Activated naive CD4-positive, alpha-beta T cell treated with anti-CD3 and anti-CD28 coated beads, Interleukin-2, amount 50 U/mL, for 24 hours (primary cell): ENCODE measurements around the gene SYNGR3.
"Not testable (repeated sequence)": the region's sequence is repeated elsewhere in the genome, so short reads cannot be mapped to it uniquely, and the experiment has no call there.

Source experiments
- H3K27ac Mint-ChIP-seq: one replicate; pipeline ENCODE4 v1.8.0; 2021; ENCODE audit warnings: mild to moderate bottlenecking, mixed read lengths
- H3K27me3 Mint-ChIP-seq: one replicate; pipeline ENCODE4 v1.8.0; 2021; ENCODE audit warnings: mixed read lengths
- H3K36me3 Mint-ChIP-seq: one replicate; pipeline ENCODE4 v1.8.0; 2021; ENCODE audit warnings: mixed read lengths
- H3K4me1 Mint-ChIP-seq: one replicate; pipeline ENCODE4 v1.8.0; 2021; ENCODE audit warnings: mixed read lengths
- H3K4me3 Mint-ChIP-seq: one replicate; pipeline ENCODE4 v1.8.0; 2021; ENCODE audit warnings: mild to moderate bottlenecking, mixed read lengths
- H3K9me3 Mint-ChIP-seq: one replicate; pipeline ENCODE4 v1.8.0; 2021; ENCODE audit warnings: mixed read lengths

SYNGR3 gene

DNA sequence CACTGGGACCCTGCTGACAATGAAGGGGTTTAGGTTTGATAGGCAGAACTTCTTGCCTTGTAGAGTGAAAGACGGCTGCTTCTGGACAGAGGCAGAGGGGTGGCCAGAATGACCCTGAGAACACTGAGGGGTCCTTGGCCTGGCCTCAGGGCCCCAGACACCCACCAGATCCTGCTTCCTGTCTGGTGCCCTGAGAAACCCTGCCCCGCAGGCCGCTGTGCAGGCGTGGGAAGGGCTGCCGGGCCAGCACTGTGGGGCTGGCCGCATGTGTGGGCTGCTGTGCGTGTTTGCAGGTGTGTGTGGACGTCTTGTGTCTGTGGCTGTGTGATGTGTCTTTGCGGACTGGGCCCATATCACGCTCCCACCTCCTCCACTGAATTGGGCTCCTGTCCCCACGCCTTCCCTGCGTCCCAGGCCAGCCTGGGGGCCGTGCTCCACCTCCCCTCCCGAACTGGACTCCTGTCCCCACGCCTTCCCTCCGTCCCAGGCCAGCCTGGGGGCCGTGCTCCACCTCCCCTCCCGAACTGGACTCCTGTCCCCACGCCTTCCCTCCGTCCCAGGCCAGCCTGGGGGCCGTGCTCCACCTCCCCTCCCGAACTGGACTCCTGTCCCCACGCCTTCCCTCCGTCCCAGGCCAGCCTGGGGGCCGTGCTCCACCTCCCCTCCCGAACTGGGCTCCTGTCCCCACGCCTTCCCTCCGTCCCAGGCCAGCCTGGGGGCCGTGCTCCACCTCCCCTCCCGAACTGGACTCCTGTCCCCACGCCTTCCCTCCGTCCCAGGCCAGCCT, 44.3 kb downstream of the SYNGR3 start:
- H3K4me1 Mint-ChIP-seq, H3K27ac Mint-ChIP-seq, H3K36me3 Mint-ChIP-seq, H3K4me3 Mint-ChIP-seq, H3K27me3 Mint-ChIP-seq, H3K9me3 Mint-ChIP-seq: not testable (repeated sequence)

- no peaks in the 10 kb centered on the region for H3K9me3 Mint-ChIP-seq
- no peaks in the 10 kb centered on the region for H3K27me3 Mint-ChIP-seq
- H3K36me3 Mint-ChIP-seq = no peaks in the 10 kb centered on the region
Observed at GRCh38 chr16:2034696-2035430, 45.1 kb downstream of the SYNGR3 start.

GRCh38 chr16:2035431-2036199, 45.8 kb downstream of the SYNGR3 start:
- Mint-ChIP-seq H3K27me3 (no peaks in the 10 kb centered on the region), H3K36me3 (no peaks in the 10 kb centered on the region), H3K9me3 (no peaks in the 10 kb centered on the region), H3K27ac (no peak overlapping the region), H3K4me3 (no peak overlapping the region), H3K4me1 (no peaks in the 10 kb centered on the region)

More at GRCh38 chr16:2034696-2035430, 45.1 kb downstream of the SYNGR3 start:
- Mint-ChIP-seq H3K4me3 (no peak overlapping the region), H3K4me1 (no peaks in the 10 kb centered on the region), H3K27ac (no peak overlapping the region)

DNA sequence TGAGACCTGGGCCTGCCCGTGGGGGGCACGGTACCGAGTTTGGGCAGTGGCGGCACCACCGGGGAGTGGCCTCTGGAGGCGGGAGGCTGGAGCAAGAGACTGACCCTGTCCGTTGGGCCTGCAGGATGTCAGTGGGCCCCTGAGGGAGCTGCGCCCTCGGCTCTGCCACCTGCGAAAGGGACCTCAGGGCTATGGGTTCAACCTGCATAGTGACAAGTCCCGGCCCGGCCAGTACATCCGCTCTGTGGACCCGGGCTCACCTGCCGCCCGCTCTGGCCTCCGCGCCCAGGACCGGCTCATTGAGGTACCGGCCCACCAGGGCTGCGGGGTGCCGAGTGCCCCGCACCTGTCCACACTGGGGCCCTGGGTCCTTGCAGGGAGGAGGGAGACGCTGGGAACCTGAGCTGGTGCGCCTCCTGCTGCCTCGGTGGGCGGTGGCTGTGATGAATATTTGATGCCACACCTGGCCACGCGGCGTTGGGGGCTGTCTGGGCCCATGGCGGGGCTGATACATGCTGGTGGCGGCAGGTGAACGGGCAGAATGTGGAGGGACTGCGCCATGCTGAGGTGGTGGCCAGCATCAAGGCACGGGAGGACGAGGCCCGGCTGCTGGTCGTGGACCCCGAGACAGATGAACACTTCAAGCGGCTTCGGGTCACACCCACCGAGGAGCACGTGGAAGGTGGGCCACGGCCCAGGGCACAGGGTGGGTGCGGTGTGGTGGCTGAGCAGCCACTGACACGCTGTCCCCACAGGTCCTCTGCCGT, 46.6 kb downstream of the SYNGR3 start:
- Mint-ChIP-seq H3K36me3 (no peaks in the 10 kb centered on the region), H3K27me3 (no peaks in the 10 kb centered on the region), H3K4me3 (no peak overlapping the region), H3K4me1 (no peaks in the 10 kb centered on the region), H3K27ac (no peak overlapping the region), H3K9me3 (no peaks in the 10 kb centered on the region)

- Mint-ChIP-seq H3K36me3 (no peaks in the 10 kb centered on the region), H3K4me3 (no peak overlapping the region), H3K9me3 (no peaks in the 10 kb centered on the region), H3K4me1 (no peaks in the 10 kb centered on the region), H3K27ac (no peak overlapping the region), H3K27me3 (no peaks in the 10 kb centered on the region)
Observed at GRCh38 chr16:2037115-2037514, 47.3 kb downstream of the SYNGR3 start.

DNA sequence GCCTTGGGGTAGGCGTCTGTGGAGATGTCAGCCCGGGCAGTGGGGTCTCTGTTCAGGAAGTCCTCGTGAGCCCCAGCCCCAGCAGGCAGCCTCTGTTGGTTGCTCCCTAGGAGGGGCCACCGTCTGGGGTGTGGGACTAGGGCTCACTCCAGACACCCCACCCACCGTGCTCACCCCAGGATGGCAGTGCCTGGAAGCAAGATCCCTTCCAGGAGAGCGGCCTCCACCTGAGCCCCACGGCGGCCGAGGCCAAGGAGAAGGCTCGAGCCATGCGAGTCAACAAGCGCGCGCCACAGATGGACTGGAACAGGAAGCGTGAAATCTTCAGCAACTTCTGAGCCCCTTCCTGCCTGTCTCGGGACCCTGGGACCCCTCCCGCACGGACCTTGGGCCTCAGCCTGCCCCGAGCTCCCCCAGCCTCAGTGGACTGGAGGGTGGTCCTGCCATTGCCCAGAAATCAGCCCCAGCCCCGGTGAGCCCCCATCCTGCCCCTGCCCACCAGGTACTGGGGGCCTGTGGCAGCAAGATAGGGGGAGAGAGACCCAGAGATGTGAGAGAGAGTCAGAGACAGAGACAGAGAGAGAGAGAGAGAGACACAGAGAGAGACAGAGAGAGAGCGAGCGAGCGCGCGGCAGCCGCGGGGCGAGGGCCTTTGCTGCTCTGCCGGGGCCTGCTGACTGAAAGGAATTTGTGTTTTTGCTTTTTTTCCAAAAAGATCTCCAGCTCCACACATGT, 48.0 kb downstream of the SYNGR3 start:
- H3K27ac Mint-ChIP-seq = no peak overlapping the region
- no peaks in the 10 kb centered on the region for H3K27me3 Mint-ChIP-seq
- no peaks in the 10 kb centered on the region for H3K9me3 Mint-ChIP-seq
- no peaks in the 10 kb centered on the region for H3K4me1 Mint-ChIP-seq
- no peak overlapping the region for H3K4me3 Mint-ChIP-seq
- no peaks in the 10 kb centered on the region for H3K36me3 Mint-ChIP-seq

DNA sequence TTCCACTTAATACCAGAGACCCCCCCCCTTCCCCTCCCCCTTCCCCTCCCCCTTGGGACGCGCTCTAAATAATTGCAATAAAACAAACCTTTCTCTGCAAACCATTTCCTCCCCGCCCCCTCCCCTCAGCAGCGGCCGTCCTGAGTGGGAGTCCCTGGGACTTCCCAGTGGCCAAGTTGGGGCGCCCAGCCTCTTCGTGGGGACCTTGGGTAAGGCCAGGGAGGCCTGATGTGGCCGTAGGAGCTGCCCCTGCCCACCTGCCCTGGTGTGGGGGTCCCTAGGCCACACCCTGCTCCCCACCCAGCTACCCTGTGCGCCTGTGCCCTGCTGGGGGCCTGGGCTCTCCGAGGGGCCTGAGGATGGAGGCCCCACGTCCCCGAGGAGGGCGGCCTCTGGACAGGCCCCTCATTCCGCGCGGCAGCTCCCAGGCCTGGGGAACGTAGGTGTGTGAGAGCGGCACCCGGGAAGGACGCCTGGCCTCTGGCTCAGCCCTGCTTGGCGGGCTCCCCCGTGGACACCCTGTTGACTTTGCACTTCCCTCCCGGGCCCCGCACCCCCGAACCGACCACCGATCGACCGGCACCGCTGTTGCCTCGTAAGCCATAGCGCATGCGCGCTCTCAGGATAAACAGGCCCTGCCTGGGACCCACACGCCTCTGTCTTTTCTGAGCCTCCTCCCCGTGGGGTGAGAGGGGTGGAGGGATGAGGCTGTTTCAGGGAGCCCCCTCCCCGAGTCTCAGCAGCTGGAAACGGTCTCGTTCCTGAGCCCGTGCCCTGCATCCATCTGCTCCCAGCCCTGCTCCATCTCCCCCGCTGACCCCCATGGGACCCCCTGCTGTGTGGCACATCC, 48.8 kb downstream of the SYNGR3 start:
- Mint-ChIP-seq H3K36me3 (no peaks in the 10 kb centered on the region), H3K4me1 (no peaks in the 10 kb centered on the region), H3K9me3 (no peaks in the 10 kb centered on the region), H3K27ac (no peak overlapping the region), H3K27me3 (no peaks in the 10 kb centered on the region), H3K4me3 (no peak overlapping the region)

DNA sequence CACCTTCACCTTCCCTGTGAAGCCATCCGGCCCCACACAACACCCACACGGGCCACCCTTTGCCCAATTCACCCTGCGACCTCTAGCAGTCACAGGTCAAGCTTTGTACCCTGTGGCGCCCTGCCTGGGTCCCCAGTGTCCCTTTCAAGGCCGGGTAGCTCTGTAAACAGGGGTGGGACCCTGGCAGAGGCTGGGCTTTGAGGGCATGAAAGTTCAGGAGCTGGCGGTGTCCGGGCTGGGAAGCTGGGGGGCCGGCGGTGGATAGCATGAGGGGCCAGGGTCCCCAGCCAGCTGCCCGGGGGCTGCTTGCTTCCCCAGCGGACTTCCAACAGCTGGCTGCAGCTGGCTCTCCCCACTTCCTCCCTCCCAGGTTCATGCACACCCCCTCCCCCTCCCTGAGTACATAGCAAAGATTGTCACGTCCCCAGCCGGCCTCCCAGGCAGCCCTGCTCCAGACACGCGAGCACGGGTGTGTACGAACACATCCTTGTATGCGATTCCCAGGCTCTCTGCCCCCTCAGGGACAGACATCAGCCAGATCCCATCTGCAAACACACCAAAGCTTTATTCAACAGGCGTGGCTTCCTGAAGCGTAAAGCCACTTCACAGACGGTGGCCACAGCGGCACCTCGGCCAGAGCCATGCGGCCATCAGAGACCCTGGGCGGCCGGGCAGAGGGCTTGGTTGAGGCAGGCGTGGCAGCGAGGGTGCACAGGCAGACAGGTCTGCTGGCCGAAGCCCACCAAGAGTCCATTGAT, 49.7 kb downstream of the SYNGR3 start:
- no peaks in the 10 kb centered on the region for H3K9me3 Mint-ChIP-seq
- no peaks in the 10 kb centered on the region for H3K4me1 Mint-ChIP-seq
- no peak overlapping the region for H3K27ac Mint-ChIP-seq
- H3K36me3 Mint-ChIP-seq = no peaks in the 10 kb centered on the region
- no peak overlapping the region for H3K4me3 Mint-ChIP-seq
- H3K27me3 Mint-ChIP-seq = no peaks in the 10 kb centered on the region

DNA sequence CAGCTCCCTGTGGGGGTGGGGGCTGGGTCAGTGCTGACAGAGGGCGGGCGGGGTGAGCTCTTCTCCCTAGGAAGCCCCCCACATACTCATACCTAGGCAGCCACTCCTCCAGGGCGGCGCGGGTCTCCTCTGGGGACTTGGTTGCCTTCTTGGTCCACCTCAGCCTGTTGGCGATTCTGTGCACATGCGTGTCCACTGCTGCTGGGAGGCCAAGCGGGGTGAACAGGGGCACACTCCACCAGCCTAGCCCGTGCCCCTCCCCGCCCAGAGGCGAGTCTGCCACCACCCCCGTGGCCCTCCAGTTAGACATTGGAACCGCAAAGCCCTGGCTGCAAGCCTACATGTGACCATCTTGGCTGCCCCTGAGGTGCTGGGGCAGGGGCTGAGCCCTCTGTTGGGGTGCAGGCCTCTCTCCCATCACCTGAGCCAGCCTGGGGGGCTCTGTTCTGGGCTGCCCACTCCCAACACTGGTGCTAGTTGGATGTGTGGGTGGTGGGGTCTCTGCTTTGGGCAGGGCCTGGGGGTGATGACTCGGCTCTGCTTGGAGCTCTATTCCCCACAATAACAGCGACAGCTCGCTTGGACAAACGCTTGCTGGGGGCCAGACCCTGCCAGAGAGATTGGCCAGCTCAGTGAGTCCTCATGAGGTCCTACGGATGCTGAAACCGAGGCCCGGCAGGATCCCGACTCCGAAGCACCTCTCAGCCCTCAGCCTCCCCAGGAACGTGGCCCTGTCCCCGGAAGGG, 50.4 kb downstream of the SYNGR3 start:
- Mint-ChIP-seq H3K4me1 (no peaks in the 10 kb centered on the region), H3K4me3 (no peak overlapping the region), H3K27ac (no peak overlapping the region), H3K9me3 (no peaks in the 10 kb centered on the region), H3K27me3 (no peaks in the 10 kb centered on the region), H3K36me3 (no peaks in the 10 kb centered on the region)

DNA sequence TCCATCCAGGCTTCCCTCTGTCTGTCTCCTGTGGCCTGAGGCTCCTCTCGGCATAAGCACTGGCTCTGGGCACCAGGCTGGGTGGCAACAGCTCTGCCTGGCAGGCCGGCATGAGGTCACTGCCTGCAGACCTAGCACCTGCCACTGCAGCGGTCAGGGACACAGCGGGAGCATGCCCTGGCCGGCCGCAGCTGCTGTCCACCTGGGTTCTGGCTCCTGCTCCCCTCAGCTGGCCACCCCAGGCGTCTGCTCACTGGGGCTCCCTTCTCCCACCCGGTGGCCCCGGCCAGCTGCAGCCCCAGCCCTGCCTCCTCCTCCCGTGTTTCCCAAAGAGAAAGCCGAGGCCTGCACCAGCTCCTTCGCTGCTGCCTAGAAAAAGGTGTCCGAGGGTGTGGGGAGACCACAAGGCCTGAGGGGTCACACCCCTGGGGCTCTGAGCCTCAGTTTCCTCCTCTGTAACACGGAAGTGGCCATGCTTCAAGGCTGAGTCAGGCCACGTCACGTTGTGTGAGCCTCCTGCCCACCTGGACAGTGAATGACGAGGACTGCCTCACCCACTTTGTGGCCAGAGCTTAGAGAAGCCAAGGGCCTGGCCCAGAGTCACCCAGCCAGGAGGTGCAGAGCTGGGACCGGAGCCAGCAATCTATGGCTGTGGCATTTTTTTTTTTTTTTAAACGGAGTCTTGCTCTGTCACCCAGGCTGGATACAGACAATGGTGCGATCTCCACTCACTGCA, 51.2 kb downstream of the SYNGR3 start:
- Mint-ChIP-seq H3K9me3 (no peaks in the 10 kb centered on the region), H3K27me3 (no peaks in the 10 kb centered on the region), H3K4me3 (no peak overlapping the region), H3K36me3 (no peaks in the 10 kb centered on the region), H3K27ac (no peak overlapping the region), H3K4me1 (no peaks in the 10 kb centered on the region)

DNA sequence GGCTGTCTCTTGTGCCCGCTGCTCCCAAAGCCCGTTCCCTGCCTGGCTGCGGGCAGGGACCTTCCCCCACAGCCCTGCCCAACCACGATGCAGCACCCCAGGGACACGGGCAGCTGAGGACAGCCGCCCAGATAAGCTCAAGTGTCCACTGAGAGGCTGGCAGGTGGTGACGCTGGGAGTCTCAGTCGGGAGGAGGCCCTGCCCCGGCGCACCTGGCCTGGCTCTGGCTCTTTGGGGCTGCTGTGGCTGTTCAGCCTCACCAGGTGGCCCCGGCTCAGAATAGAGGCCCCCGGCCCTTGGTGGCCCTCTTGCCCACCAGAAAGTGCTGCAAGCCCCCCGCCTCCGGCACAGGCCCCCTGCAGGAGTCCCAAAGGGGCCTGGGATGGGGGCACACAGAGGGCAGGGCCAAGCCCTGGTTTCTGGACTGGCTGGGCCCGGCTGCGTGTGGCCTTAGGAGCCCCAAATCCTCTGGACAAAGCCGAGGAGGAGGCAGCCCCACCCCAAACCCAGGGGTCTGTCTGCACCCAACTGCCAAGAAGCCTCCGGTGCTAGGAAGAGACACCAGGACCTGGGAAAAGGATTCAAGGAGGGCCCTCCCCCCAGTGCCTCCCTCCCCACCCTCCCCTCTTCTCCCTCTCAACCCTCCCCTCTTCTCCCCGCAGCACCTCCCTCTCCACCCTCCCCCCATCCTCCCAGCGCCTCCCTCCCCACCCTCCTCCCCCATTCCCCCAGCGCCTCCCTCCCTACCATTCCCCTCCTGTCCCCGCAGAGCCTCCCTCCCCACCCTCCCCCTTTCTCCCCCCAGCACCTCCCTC, 52.6 kb downstream of the SYNGR3 start:
- H3K27ac Mint-ChIP-seq = no peak overlapping the region
- H3K4me1 Mint-ChIP-seq = peaks cover 9% of the 10 kb centered on the region
- no peak overlapping the region for H3K4me3 Mint-ChIP-seq
- H3K36me3 Mint-ChIP-seq = no peaks in the 10 kb centered on the region
- no peaks in the 10 kb centered on the region for H3K27me3 Mint-ChIP-seq
- H3K9me3 Mint-ChIP-seq = no peaks in the 10 kb centered on the region
